GM18507 (cell line): ENCODE measurements around the gene XRN1.

Experiments
- DNase-seq: peaks from one replicate; pipeline ENCODE4 v3.0.0; 2011; ENCODE audit warnings: low read depth; ENCODE audit not compliant: insufficient read length; ENCODE audit errors: extremely low spot score
- FAIRE-seq: peaks from 2 replicates; lab custom pipeline; 2011; peaks lifted over from hg19 to GRCh38; lab: Jason Lieb, UNC

The XRN1 gene, protein sequence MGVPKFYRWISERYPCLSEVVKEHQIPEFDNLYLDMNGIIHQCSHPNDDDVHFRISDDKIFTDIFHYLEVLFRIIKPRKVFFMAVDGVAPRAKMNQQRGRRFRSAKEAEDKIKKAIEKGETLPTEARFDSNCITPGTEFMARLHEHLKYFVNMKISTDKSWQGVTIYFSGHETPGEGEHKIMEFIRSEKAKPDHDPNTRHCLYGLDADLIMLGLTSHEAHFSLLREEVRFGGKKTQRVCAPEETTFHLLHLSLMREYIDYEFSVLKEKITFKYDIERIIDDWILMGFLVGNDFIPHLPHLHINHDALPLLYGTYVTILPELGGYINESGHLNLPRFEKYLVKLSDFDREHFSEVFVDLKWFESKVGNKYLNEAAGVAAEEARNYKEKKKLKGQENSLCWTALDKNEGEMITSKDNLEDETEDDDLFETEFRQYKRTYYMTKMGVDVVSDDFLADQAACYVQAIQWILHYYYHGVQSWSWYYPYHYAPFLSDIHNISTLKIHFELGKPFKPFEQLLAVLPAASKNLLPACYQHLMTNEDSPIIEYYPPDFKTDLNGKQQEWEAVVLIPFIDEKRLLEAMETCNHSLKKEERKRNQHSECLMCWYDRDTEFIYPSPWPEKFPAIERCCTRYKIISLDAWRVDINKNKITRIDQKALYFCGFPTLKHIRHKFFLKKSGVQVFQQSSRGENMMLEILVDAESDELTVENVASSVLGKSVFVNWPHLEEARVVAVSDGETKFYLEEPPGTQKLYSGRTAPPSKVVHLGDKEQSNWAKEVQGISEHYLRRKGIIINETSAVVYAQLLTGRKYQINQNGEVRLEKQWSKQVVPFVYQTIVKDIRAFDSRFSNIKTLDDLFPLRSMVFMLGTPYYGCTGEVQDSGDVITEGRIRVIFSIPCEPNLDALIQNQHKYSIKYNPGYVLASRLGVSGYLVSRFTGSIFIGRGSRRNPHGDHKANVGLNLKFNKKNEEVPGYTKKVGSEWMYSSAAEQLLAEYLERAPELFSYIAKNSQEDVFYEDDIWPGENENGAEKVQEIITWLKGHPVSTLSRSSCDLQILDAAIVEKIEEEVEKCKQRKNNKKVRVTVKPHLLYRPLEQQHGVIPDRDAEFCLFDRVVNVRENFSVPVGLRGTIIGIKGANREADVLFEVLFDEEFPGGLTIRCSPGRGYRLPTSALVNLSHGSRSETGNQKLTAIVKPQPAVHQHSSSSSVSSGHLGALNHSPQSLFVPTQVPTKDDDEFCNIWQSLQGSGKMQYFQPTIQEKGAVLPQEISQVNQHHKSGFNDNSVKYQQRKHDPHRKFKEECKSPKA (N-terminal part only)

DNA sequence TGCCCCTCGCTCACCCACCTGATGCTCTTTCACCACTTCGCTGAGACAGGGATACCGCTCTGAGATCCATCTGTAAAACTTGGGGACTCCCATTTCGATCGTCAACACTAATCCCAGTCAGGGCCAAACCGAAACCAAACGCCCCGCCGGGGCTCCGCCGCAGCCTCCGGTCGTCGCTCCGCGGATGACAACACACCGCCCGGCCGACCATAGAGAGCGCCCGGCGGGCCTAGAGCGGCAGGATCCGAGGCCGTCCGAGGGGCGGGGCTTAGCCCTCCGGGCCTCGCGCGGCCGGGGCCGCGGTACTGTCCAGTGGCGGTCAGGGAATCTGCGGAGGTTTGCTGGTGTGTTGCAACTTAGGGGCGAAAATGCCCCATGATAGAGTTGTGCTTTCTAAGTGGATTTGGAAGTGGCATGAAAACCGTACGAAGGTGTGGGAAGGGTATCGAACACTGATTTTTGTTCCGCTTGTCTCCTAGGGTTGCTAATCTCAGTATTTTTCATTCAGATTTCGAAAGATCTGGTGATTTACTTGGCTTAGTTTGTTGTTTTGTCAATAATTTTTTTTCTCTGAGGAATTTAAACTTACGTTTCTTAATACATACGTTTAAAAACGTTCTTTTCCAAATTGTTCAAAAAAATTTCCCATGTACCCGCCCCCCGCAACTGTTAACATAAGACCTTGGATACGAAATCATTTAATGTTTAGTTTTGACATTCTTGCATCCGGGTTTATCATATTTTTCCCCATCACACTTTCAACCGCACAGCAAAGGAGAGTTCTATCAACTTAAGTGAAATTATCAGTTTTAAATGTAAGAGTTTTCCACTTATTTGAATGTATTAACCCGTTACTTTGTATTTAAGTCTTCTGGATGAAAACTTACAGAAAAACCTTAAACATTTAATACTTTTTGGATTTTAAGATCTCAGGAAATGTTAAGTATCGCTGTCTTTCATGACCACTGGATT, at the start of gene XRN1:
XRN1 (minus strand) TSS at position 186 of the 972 bp plus-strand sequence; CDS start at position 93, 93 bp downstream.
- DNase-seq (peak; percentile 95), FAIRE-seq (peak; percentile 88)

DNA sequence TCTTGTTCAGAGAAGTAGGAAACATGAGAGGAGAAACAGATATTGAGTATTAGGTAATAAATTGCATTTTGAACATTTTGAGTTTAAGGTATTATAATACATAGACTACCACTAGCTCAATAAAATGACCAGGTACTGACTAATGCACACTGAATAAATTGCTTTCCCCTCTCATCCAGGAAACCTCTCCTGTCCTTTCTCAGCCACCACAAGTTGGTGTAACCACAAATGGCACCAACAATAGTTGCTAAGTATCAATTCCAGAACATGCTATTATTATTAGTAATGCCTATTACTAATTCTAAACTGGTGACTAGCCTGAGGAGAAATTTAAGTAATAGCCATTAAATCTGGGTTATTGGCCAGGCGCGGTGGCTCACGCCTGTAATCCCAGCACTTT, 47.3 kb upstream of the XRN1 start:
- FAIRE-seq (no peak), DNase-seq (no peak)

DNA sequence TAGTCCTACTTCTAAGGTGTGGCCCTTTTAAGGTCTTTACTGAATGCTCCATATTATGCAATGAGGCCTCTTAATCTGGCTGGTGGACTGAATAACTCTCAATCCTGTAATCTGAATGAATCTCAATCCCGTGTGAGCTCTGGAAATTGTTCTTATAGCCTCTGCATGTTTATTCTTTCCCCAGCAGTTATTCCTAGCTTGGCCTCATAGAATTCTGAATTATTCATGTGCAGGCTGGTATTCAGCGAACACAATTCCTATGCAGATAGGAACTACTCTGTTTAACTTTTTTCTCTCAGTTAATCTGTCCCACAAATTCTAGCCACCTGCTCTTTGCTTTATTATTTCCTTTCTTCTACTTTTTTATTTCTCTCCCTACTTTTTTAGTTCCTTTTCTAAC, 44.3 kb upstream of the XRN1 start:
- no peak for FAIRE-seq
- DNase-seq = no peak

DNA sequence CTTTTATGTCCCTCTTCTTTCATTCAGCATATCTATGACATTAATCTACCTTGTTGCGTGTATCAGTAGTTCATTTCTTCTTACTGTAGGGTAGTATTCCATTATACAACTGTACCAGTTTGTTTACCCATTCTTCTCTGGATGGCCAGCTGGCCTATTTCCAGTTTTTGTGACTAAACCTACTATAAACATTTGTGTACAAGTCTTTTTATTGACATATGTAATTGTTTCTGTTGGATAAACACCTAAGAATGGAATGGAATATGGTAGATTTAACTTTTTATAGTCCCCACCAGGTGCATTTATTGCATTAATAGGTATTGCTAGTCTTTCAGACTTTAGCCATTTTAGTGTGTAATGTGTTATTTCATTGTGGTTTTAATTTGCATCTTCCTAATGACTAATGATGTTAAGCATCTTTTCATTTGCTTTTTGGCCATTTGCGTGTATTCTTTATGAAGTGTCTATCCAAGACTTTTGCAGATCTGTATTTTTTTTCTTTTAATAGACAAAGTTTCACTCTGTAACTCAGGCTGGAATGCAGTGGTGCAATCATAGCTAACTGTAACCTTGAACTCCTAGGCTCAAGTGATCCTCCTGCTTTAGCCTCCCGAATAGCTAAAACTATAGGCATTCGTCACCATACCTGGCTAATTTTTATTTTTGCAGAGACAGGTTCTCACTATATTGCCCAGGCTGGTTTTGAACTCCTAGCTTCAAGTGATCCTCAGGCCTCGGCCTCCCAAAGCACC, 41.9 kb upstream of the XRN1 start:
- no peak for FAIRE-seq

DNA sequence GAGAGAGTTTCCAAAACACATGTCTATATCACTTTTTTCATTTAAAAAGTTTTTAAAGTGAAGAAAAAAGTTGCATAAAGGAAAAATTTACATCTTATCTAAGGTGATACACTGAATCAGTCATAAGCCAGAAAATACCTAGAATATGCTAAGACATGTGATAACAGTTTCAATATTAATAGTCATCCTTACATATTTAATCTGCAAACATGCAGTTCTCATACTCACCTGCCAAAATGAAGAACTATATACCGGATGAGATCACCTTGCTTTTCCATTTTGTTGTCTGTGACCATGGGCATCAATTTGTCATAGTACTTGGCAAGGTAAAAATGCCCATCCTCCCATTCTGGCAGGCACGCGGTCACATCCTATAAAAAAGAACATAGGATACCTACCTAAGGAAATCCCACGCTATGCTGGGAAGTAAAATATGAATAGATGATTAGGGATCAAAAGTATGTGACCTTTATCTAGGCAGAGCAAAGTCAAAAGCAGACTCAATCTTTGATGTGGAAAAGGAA, 37.1 kb upstream of the XRN1 start:
- DNase-seq = no peak
- FAIRE-seq = no peak

More for the DNA sequence above, 41.9 kb upstream of the XRN1 start:
- no peak for DNase-seq

DNA sequence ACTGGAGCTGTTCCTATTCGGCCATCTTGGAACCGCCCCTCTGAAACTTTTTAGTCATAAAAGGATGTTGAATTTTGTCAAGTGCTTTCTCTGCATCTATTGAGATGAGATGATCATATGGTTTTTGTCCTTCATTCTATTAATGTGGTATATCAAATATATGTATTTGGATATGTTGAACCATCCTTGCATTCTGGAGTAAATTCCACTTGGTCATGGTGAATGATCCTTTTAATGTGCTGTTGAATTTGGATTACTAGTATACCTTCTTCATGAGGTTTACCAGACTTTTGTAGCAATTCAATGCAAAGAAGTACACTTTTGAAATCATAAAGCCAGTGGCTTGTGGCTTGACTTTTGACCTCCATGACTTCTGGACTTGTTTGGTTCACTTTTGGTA, 33.4 kb upstream of the XRN1 start:
- FAIRE-seq = no peak
- DNase-seq = no peak

DNA sequence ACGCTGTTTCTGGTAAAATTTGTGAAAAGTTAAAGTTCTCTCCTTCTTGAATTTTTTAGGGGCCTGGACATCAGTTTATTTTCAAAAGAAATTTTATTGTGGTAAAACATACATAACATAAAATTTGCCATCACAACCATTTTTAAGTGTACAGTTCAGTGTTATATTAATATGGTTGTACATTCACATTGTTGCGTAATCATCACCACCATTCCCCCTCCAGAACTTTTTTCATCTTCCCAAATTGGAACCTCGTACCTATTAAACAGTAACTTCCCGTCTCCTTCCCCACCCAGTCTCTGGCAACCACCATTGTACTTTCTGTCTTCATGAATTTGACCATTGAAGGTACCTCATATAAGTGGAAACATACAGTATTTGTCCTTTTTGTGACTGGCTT, 23.0 kb upstream of the XRN1 start:
- FAIRE-seq (no peak), DNase-seq (no peak)

DNA sequence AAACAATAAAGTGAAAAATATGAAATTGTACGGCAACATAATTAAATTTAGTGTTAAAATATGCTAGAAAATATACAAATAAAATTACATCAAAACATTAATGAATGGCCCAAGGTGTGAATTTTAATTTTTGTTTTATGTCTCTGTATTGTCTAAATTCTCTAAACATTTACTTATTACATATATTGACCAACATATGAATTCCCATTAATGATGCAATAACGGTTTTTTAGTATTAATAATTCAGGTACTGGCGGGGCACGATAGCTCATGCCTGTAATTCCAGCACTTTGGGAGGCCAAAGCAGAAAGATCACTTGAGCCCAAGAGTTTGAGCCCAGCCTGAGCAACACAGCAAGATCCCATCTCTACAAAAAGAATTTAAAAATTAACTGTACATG, 20.6 kb upstream of the XRN1 start:
- FAIRE-seq = no peak
- no peak for DNase-seq

DNA sequence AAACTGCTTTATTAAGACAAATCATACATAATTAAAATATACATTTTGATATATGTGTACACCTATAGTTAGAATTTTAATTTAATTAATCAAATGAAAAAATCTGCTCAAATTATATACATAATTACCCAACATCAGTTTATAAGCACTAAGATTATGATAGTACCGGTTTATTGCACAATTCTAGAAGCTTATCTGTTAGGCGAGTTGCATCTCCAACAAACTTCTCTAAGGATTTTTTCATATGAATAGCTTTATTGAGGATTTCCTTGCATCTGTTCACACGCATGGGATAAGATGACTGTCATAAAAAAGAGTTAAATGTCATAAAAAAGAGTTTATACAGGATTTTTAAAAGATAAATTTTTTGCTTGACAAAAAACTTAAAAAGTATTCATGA, 19.9 kb upstream of the XRN1 start:
- no peak for DNase-seq

DNA sequence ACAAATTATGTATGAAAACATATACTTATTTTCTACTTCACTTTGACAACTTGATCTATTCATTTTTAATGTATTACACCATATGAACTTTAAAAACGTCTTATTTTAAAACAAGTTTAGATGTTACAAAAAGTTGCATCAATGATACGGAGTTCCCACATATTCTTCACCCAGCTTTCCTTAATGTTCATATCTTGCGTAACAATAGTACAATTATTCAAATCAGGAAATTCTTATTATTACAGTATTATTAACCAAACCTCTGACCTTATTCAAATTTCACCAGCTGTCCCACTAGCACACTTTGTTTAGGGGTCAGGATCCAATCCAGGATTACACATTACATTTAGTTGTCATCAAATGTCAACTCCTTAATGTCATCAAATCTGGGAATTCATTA, 12.9 kb upstream of the XRN1 start:
- no peak for FAIRE-seq
- DNase-seq = no peak

More for the DNA sequence above, 19.9 kb upstream of the XRN1 start:
- FAIRE-seq = no peak

DNA sequence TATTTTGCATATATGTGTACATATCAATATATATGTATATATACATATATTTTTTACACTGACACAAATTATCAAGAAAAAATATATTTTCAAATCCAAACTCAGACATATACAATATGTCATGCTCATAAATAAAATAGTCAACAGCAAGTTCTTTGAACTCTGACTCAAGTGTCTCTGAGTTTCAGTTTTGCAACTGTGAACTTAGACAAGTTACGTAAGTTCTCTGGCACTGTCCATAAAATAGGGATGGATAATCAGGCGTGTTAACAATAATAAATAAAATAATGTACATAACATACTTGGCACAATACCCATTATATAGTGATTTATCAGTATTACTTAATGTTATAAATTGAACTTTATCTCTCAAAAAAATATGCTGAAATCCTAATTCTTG, 12.1 kb upstream of the XRN1 start:
- no peak for DNase-seq
- no peak for FAIRE-seq

DNA sequence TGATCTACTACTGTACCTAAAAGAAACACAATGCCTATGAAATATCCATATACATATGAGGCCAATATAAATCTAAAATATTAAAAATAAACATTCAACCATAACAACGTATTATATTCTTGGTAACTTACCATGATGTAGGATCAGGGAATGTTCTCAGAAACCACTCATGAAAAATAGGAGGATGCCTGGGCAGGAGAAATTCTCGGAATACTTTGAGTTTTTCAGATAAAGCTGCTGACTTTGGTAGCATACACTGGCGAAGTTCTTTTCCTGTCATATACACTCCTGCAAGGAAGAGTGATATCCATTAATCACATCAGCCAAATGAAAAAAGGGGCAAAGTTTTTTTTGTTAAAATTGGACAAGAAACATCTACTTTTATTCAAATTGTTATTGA, 11.3 kb upstream of the XRN1 start:
- no peak for FAIRE-seq
- DNase-seq = no peak

DNA sequence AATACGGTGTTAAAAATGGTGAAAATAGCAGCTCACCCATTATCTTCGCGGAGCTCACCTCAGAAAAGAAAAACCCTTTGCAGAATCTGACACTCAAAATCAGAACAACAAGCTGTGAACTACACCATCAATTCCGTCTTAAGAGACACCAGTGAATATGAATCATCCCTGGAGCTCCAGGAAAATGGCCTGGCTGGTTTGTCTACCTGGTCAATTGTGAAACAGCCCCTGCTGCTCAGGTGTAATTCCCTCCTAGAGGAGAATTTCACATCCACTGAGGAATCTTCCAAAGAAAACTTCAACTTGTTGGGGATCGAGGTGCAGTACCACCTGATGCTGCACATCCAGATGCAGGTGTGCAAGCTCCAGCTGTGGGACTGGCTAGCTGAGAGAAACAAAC, 3.0 kb upstream of the XRN1 start:
- FAIRE-seq (no peak), DNase-seq (no peak)

DNA sequence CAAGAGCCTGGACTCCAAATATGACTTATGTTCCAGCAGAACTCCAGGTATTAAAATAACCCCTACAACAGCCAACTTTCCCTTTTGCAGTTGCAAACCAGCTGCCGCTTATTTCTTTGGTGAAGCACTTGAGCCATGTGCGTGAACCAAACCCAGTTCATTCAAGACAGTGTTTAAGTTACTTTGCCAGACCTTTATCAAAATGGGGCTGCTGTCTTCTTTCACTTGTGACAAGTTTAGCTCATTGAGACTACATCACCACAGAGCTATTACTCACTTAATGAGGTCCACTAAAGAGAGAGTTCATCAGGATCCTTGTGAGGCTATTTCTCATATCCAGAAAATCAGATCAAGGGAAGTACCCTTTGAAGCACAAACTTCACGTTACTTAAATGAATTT, 2.4 kb upstream of the XRN1 start:
- no peak for DNase-seq
- no peak for FAIRE-seq

DNA sequence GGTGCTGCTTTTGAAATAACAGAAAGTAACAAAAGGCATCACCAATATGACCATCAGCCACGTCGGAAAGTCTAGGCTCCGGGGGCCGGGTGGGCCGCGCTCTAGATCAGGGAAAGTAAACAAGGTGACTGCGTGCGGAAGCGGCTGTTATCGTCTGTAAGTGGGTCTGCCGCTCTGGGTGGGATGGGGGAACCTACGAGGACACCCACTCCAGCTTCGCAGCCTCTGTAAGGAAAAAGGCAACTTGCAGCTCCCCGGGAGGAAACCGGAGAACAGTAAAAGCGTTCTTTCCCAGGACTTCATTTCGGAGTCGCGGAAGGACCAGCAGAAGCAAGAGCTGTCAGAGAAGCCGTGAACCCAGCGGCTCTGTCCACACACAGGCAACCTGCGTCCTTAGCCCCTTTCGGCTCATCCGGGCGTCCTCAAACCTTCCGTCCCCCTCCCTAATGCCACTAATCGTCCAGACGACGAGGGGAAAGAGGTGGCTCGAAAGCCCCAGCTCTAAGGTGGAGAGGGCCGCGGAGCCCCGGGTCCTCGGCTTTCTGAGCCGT, 461 bp downstream of the XRN1 start:
- FAIRE-seq (no peak), DNase-seq (peak; percentile 9)

DNA sequence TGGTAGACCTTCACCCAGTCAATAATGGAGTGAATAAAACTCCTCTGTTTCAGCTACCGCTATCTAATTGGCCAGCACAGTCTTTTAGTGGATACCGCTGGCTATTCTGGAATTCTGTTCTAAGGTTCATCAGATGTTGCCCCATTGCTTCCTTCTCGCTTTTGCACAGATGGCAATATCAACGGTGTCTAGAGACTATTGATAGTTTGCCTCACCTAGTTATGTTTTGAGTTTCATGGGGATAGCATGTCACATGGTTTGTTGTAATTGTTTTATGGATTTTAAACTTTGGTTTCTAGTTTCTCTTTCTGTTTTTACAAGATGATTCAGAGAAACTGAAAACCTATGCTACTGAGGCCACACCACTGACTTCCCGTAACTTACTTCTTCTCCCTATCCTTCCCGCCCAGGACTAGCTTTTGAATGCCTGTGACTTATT, 2.0 kb downstream of the XRN1 start:
- FAIRE-seq = peak; percentile 78
- peak; percentile 11 for DNase-seq

DNA sequence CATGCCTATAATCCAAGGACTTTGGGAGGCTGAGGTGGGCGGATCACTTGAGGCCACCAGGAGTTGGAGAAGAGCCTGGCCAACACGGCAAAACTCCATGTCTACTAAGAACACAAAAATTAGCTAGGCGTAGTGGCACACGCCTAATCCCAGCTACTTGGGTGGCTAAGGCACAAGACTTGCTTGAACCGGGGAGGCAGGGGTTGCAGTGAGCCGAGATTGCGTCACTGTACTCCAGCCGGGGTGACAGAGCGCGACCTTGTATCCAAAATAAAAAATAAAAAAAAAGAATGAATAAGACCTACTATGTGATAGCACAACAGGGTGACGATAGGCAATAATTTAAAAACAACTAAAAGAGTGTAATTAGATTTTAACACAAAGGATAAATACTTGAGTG, 3.5 kb downstream of the XRN1 start:
- FAIRE-seq (no peak), DNase-seq (no peak)
